MM.1S (cell line): ENCODE data around the gene NBPF1.
A peak's percentile ranks its signal among the peaks of the same experiment; 100 is the strongest.
"Not testable (repeated sequence)": the region's sequence is repeated elsewhere in the genome, so short reads cannot be mapped to it uniquely, and the experiment has no call there.

Experiments
- DNase-seq: peaks from one replicate; pipeline ENCODE4 v3.0.0-alpha.2; 2015
- H2AFZ ChIP-seq: fragments of 300-600 bp; sonication (generic); 2 replicates; pipeline ENCODE4 v1.6.0; 2016; ENCODE audit warnings: antibody characterized with exemption, low read length
- H3F3A ChIP-seq: fragments of 300-600 bp; sonication (generic); 2 replicates; pipeline ENCODE4 v1.6.1; 2016; ENCODE audit warnings: mild to moderate bottlenecking, antibody characterized with exemption, low read length, moderate library complexity, mixed read lengths; ENCODE audit not compliant: insufficient read depth
- H3K27ac ChIP-seq: fragments of 300-600 bp; sonication (generic); 2 replicates; pipeline ENCODE4 v1.5.1; 2016; ENCODE audit warnings: mild to moderate bottlenecking, low read length
- H3K27me3 ChIP-seq: fragments of 300-600 bp; sonication (generic); replicated peaks from 2 replicates; pipeline ENCODE4 v1.6.0; 2016; ENCODE audit warnings: low read length; ENCODE audit not compliant: insufficient read depth
- H3K36me3 ChIP-seq: fragments of 300-600 bp; sonication (generic); replicated peaks from 2 replicates; pipeline ENCODE4 v1.6.1; 2016; ENCODE audit warnings: mild to moderate bottlenecking, low read length, mixed read lengths; ENCODE audit not compliant: insufficient read depth
- H3K4me1 ChIP-seq: fragments of 300-600 bp; sonication (generic); 2 replicates; pipeline ENCODE4 v1.6.1; 2016; ENCODE audit warnings: low read length, mixed read lengths
- H3K4me2 ChIP-seq: fragments of 300-600 bp; sonication (generic); 2 replicates; pipeline ENCODE4 v1.6.0; 2016; ENCODE audit warnings: low read depth, low read length
- H3K4me3 ChIP-seq: fragments of 300-600 bp; sonication (generic); 2 replicates; pipeline ENCODE4 v1.5.1; 2016; ENCODE audit warnings: low read length, mixed read lengths
- H3K79me2 ChIP-seq: fragments of 300-600 bp; sonication (generic); 2 replicates; pipeline ENCODE4 v1.6.1; 2016; ENCODE audit warnings: mixed run types, low read length, mixed read lengths
- H3K9ac ChIP-seq: fragments of 300-600 bp; sonication (generic); 2 replicates; pipeline ENCODE4 v1.6.1; 2016; ENCODE audit warnings: low read length, mixed read lengths
- H3K9me2 ChIP-seq: fragments of 300-600 bp; sonication (generic); replicated peaks from 2 replicates; pipeline ENCODE4 v1.6.1; 2016; ENCODE audit warnings: mild to moderate bottlenecking, low read length, mixed read lengths; ENCODE audit not compliant: insufficient read depth
- H3K9me3 ChIP-seq: fragments of 300-600 bp; sonication (generic); replicated peaks from 2 replicates; pipeline ENCODE4 v1.6.1; 2016; ENCODE audit warnings: mild to moderate bottlenecking, low read length, mixed read lengths; ENCODE audit not compliant: insufficient read depth
- H4K20me1 ChIP-seq: fragments of 300-600 bp; sonication (generic); 2 replicates; pipeline ENCODE4 v1.6.1; 2016; ENCODE audit warnings: mild to moderate bottlenecking, low read length, moderate library complexity, mixed read lengths; ENCODE audit not compliant: insufficient read depth
- CTCF ChIP-seq: fragments of 300-600 bp; sonication (generic); IDR thresholded peaks from 2 replicates; pipeline ENCODE4 v1.5.1; 2016; ENCODE audit warnings: antibody characterized with exemption, low read length, mixed read lengths
- EZH2 ChIP-seq: fragments of 300-600 bp; sonication (generic); optimal IDR thresholded peaks from 2 replicates; pipeline ENCODE3; 2017; ENCODE audit warnings: low read depth, mild to moderate bottlenecking, antibody characterized with exemption, low read length, mixed read lengths
- EZH2phosphoT487 ChIP-seq: fragments of 300-600 bp; sonication (generic); IDR thresholded peaks from 2 replicates; pipeline ENCODE4 v1.6.1; 2018; ENCODE audit warnings: antibody characterized with exemption, low read length

NBPF1 gene

GRCh38 chr1:16605532-16606505 lies 7.5 kb downstream of the NBPF1 start:
- H3K9me2 ChIP-seq: no peaks in the 10 kb centered on the region
- H3K9ac ChIP-seq: no peak overlapping the region
- no peak for TF ChIP-seq EZH2
- H3K4me1 ChIP-seq: no peaks in the 10 kb centered on the region
- no peak overlapping the region for H3K4me3 ChIP-seq
- H3K79me2 ChIP-seq: no peaks in the 10 kb centered on the region
- H3K4me2 ChIP-seq: no peak overlapping the region
- no peaks in the 10 kb centered on the region for H3K36me3 ChIP-seq
- H4K20me1 ChIP-seq: no peaks in the 10 kb centered on the region
- DNase-seq: no peak
- no peaks in the 10 kb centered on the region for H3K27me3 ChIP-seq
- no peaks in the 10 kb centered on the region for H3K9me3 ChIP-seq
- H3K27ac ChIP-seq: no peak overlapping the region
- no peaks in the 10 kb centered on the region for H3F3A ChIP-seq
- H2AFZ ChIP-seq: no peak overlapping the region

- peak; percentile 5 for DNase-seq
- H3K27me3 ChIP-seq: no peaks in the 10 kb centered on the region
- H3K36me3 ChIP-seq: no peaks in the 10 kb centered on the region
- TF ChIP-seq EZH2phosphoT487: no peak
- no peak for TF ChIP-seq CTCF
- no peak for TF ChIP-seq EZH2
- no peaks in the 10 kb centered on the region for H3K79me2 ChIP-seq
- no peaks in the 10 kb centered on the region for H3K9me2 ChIP-seq
- no peak overlapping the region for H3K9ac ChIP-seq
- H4K20me1 ChIP-seq: no peaks in the 10 kb centered on the region
- H3K4me3 ChIP-seq: no peak overlapping the region
- no peaks in the 10 kb centered on the region for H3K9me3 ChIP-seq
- no peaks in the 10 kb centered on the region for H3F3A ChIP-seq
- H3K4me2 ChIP-seq: no peak overlapping the region
- H3K27ac ChIP-seq: no peak overlapping the region
- H2AFZ ChIP-seq: no peak overlapping the region
- H3K4me1 ChIP-seq: no peaks in the 10 kb centered on the region
Measured at GRCh38 chr1:16605213-16605525, 8.2 kb downstream of the NBPF1 start.

GRCh38 chr1:16604514-16605212 lies 8.7 kb downstream of the NBPF1 start:
- H3K27ac ChIP-seq, H3K4me1 ChIP-seq, H2AFZ ChIP-seq, H3K9me2 ChIP-seq, DNase-seq, H3K36me3 ChIP-seq, H3F3A ChIP-seq, H3K4me2 ChIP-seq, H3K27me3 ChIP-seq, H4K20me1 ChIP-seq, H3K9ac ChIP-seq, H3K79me2 ChIP-seq, H3K9me3 ChIP-seq, H3K4me3 ChIP-seq: not testable (repeated sequence)

- not testable (repeated sequence) for H3K27ac ChIP-seq, H3K36me3 ChIP-seq, H3K79me2 ChIP-seq, DNase-seq, H3K27me3 ChIP-seq, H4K20me1 ChIP-seq, H2AFZ ChIP-seq, H3F3A ChIP-seq, H3K4me3 ChIP-seq, H3K9me3 ChIP-seq, H3K9me2 ChIP-seq, H3K4me2 ChIP-seq, H3K9ac ChIP-seq, H3K4me1 ChIP-seq
Measured at GRCh38 chr1:16603623-16604022, 9.7 kb downstream of the NBPF1 start.

GRCh38 chr1:16602336-16603011 lies 10.9 kb downstream of the NBPF1 start:
- H3K27ac ChIP-seq, H2AFZ ChIP-seq, H3F3A ChIP-seq, H3K36me3 ChIP-seq, H3K4me1 ChIP-seq, H3K9me3 ChIP-seq, DNase-seq, H3K4me3 ChIP-seq, H3K27me3 ChIP-seq, H3K4me2 ChIP-seq, H3K79me2 ChIP-seq, H3K9ac ChIP-seq, H3K9me2 ChIP-seq, H4K20me1 ChIP-seq: not testable (repeated sequence)

GRCh38 chr1:16600855-16601786 lies 12.2 kb downstream of the NBPF1 start:
- H3K27me3 ChIP-seq, H3F3A ChIP-seq, H3K9me3 ChIP-seq, DNase-seq, H3K4me2 ChIP-seq, H2AFZ ChIP-seq, H3K9ac ChIP-seq, H3K9me2 ChIP-seq, H3K79me2 ChIP-seq, H3K4me1 ChIP-seq, H3K27ac ChIP-seq, H3K4me3 ChIP-seq, H3K36me3 ChIP-seq, H4K20me1 ChIP-seq: not testable (repeated sequence)
